HG02884 (cell line): ENCODE measurements around the gene RAB10.
"Not testable (repeated sequence)": the region's sequence is repeated elsewhere in the genome, so short reads cannot be mapped to it uniquely, and the experiment has no call there.

Source experiments
- ATAC-seq: cut with Tn5 transposase; IDR thresholded peaks from one replicate; pipeline ENCODE4 v1.9.1; 2021; ENCODE audit warnings: mild to moderate bottlenecking, moderate library complexity; ENCODE audit not compliant: unreplicated experiment

RAB10 gene

DNA sequence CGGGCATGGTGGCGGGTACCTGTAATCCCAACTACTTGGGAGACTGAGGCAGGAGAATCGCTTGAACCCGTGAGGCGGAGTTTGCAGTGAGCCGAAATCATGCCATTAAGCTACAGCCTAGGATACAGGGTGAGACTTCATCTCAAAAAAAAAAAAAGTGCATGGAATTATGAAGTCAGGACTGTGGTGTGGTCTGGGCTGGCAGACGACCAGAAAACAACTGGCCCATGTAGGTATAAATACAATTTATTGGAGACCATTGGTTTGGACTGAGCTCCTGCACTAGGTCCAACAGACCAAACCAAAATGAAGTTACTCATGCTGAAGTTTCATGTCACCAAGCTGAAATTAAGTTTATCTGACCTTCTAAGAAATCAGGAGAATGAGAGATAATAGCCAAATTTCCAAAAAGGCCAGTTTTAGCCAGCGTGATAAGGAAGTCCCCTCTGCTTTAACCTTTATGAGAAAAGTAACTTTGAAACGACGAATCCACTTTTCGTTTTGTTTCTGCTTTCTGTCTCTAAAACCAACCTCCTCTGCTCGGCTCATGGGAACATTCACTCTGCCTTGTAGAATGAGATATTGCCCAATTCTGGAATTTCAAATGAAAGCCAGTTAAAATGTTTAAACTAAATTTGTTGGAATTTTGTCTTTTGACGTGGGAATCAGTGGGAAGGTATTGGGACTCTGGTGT lies 17.7 kb upstream of the RAB10 start:
- ATAC-seq: no peak

DNA sequence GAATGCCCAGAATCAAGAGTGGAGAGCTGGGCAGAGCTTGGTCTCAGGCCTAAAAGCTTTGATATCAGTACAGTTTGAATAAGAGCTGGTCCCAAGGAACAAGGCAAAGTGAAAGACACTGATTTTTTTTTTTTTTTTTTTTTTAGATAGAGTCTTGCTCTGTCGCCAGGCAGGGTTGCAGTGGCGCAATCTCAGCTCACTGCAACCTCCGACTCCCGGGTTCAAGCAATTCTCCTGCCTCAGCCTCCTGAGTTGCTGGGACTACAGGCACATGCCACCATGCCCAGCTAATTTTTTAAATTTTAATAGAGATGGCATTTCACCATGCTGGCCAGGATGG lies 17.2 kb upstream of the RAB10 start:
- not testable (repeated sequence) for ATAC-seq

DNA sequence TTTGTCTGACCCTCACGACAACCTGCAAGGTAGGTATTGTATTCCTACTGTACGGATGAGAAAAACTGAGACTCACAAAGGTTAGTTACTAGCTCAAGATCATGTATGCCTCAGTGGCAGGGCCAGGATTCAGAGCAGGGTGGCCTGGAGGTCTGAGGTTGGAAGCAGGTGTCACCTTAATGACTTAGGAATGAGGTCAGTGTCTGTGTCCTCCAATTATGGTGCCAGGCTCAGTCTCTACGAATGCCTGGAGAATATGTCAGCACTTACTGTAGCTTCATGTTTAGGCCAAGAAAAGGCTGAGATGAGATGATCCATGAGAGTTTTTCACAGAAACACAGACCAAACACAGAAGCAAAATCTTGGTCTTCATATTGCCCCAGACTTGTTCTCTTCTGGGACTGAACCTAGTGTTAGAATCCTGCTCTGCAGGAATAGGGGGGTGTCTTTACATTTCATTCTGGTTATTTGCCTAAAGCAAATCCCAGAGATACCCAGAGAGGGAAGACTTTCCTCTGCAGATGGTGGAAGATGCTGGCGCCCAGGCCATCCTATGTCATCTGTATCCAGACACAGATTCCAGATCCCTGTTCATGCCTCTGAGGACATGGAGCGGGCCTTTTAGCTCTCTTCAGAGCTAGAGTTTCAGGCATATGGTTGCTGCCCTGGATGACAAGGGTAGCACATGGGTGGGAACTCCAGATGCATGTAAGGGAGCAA lies 16.3 kb upstream of the RAB10 start:
- no peak for ATAC-seq

DNA sequence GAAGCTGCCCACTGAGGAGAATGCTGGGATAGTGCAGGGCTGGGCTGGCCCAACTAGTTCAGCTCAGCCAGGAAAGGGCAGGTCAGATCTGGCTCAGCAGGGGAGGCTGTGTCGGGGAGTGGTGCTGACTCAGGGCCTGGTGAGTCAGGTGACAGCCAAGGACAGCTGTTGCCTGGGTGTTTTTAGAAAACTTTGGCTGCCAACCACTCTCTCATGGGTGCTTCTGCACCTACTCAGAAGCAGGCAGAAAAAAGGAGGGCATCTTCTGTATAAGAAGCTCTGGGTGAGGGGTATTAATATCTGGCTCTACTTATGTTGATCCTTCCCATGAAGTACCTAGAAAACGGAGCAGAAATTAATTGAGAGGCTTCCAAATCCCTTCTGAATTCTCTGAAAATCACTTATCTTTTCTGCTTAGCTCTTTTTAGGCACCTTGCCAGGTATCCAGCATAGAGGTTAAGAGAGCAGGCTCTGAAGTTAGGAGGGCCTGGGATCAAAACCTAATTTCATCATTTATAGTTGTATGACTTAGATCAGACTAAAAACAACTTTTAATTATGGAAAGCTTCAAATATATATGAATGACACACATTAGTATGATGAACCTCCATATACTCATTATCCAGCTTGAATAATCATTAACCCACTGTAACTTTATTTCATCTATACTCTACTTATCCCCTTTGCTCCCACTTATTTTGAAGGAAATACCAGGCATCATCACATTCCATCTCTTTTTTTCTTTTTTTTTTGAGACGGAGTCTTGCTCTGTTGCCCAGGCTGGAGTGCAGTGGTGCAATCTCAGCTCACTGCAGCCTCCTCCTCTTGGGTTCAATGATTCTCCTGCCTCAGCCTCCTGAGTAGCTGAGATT lies 15.5 kb upstream of the RAB10 start:
- ATAC-seq: no peak

DNA sequence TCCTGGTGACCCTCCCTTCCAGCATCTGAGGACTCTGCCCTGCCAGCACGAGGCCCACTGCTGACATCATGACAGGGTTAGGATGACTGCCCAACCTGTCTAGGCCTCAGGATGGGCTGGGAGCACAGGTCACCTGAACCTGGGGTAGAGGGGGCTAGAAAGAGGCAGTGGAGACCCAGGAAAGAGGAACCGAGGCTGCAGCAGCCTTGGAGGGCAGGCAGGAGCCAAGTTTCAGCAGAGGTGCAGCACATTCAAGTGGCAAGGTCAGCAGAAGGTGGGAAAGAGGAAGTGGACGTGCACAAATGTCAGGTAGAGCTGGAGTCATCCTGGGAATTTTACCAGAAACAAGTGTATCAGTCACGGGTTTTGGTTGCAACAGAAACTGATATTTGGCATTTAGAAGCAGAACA lies 13.6 kb upstream of the RAB10 start:
- no peak for ATAC-seq

DNA sequence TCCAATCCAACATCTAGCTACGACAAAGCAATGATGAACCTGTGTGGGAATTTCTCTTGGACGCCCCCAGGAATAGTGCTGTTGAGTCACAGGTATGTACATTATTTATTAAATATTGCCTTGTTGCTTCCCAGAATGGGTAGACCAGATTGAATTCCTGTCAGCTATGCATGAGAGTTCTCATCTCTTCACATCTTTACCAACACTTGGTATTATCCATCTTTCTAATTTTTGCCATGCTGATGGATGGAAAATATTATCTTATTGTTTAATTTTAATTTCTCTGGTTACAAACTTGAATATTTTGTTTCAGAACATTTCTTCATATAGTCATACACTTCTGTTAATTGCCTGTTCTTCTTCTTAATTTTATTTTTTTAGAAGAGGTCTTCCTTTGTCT lies 9.6 kb upstream of the RAB10 start:
- no peak for ATAC-seq

DNA sequence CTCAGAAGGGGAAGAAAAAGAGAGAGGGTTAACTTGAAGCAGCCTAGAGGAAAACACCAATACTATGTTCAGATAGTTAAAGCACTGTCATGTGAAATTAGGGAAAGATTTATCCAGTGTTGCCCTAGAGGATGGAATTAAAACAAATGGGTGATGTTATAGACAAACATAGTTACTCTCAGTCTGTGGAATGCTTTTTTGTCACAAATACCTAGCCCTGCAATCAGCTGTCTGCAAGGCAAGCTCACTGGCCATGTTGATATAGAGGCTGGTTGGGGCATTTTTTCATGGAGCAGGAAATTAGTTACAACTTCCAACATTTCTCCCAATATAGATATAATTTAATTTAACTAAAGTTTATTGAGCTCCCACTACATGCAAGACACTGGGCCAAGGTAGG lies 8.4 kb upstream of the RAB10 start:
- no peak for ATAC-seq

DNA sequence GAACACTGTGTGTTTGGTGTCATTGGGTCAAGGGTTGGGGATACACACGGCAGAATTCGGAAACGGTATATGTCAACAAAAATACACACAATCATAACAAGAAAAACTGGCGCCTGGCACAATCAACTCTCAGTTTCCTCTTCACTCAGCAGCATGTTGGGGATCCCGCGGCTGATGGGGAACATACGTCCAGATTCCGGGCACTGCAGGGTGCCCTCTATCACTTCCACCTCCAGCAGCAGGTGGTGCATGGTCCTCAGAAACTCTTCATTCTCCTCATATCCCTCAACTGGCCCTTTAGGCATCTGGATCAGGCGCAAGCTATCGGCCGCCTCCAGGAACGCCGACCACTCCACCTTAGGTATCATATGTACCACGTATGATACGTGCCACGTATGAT lies 5.8 kb upstream of the RAB10 start:
- not testable (repeated sequence) for ATAC-seq

DNA sequence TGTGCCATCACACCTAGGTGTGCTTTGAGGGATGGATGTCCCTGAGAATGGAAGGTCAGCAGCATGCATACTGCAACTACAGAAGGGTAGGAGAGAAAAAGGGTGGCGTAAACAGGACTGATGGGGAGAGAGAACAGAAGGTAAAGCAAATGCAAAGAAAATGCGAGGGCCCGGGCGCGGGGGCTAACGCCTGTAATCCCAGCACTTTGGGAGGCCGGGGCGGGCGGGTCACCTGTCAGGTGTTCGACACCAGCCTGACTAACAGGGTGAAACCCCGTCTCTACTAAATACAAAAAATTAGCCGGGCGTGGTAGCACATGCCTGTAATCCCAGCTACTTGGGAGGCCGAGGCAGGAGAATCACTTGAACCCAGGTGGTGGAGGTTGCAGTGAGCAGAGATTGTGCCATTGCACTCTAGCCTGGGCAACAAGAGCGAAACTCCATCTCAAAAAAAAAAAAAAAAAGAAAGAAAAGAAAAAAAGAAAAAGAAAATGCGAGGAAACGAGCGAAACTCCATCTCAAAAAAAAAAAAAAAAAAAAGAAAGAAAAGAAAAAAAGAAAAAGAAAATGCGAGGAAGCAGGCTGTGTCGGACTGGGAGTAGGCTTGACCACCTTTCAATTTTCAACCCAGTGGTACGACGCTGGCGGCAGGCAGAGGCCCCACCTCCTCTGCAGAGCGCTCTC lies 1.2 kb upstream of the RAB10 start:
- not testable (repeated sequence) for ATAC-seq

DNA sequence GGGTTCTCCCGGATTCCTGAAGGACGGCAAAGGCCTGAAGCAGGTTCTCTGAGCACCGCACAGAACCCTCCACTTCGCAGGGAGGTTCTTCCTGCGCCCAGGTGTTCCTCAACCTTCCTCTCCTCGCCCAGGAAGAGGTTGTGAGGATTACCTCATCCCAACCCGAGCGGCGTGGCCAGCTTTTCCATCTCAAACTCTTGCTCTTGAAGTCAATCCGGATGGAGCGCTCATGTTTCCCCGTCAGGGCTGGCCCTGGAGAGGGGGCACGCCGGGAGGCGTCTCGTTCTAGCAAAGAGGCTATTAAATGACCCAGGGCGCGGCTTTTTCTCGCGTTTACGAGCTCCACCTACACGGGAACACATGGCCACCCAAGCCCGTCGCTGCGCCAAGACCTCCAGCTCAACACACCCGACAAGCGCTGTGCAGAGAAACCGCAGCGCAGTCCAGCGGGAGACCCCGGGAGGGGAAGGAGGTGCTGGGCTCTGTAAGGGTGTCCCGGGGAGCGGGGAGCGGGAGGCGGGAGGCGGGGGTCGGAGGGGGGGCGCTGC lies 540 bp upstream of the RAB10 start:
- peak; percentile 26 for ATAC-seq

DNA sequence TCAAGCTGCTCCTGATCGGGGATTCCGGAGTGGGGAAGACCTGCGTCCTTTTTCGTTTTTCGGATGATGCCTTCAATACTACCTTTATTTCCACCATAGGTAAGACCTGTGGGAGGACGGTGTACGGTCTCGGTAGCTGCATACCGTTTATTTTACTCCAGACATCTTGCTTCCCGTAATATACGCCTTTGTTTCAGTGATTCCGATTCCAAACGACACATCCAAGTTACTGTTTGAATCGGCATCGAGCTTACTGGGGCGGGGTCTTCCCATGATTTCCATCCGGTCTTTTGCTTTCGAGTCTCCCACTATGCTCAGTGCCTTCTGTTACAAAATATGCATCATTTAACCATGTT lies 731 bp downstream of the RAB10 start:
- ATAC-seq: no peak

DNA sequence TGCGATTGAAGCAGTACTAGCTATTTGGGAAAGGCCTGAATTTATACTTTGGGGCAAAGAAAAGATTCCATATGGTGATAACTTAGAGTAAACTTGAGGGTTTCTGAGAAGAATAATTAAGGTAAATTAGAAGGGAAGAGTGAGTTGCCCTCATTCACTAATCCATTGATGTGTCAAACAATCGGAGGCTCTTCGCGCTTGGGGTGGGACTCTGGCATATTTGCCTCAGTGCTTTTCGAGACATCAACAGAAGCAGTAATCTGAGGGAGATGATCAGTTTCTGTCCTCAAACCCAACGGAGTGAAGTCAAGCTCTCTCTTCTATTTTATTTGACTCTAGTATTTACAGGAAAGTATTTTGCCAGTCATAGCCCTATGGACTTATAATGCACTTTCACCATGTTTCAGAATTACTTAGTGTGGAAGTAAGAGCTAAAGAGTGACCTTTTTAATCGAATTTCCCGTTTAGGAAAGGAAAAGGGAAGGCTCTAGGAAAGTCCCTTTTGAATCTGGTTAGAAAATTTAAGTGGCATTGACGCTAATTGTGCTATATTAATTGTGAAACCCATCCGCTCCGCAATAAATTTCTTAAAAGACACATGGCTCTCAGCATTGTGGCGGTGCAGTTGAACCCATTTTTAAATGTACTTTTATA lies 1.3 kb downstream of the RAB10 start:
- no peak for ATAC-seq

DNA sequence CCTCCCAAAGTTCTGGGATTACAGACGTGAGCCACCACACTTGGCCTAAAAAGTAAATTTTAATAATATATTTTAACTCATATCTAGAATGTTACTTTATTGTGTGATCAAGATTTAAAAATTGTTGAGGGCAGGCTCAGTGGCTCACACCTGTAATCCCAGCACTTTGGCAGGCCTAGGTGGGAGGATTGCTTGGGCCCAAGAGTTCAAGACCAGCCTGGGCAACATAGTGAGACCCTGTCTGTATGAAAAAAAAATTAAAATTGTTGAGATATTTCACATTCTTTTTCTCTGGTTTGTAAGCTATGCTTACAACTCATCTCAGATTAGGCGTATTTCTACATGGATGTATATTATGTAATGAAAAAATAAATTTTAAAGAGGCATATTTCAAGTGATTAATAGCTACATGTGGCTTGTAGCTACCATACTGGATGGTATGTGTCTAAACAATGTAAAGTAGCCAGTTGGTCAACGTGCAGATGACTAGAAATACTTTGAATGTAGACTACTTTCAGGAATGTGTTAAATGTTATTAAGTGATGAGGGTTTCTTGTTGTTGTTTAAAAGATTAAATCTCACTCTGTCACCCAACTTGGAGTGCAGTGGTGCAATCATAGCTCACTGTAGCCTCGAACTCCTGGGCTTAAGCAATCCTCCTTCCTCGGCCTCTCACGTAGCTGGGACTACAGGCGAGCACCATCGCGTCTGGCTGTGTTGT lies 5.9 kb downstream of the RAB10 start:
- ATAC-seq: no peak

DNA sequence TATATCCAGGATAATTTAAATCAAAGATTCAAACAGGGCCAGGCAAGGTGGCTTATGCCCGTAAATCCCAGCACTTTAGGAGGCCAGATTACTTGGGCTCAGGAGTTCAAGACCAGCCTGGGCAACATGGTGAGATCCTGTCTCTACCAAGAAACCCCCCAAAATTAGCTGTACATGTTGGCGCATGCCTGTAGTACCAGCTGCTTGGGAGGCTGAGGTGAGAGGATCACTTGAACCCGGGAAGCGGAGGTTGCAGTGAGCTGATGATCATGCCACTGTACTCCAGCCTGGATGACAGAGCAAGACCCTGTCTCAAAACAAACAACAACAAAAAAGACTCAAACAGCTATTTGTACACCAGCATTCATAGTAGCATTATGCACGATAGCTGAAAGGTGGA lies 9.2 kb downstream of the RAB10 start:
- no peak for ATAC-seq

DNA sequence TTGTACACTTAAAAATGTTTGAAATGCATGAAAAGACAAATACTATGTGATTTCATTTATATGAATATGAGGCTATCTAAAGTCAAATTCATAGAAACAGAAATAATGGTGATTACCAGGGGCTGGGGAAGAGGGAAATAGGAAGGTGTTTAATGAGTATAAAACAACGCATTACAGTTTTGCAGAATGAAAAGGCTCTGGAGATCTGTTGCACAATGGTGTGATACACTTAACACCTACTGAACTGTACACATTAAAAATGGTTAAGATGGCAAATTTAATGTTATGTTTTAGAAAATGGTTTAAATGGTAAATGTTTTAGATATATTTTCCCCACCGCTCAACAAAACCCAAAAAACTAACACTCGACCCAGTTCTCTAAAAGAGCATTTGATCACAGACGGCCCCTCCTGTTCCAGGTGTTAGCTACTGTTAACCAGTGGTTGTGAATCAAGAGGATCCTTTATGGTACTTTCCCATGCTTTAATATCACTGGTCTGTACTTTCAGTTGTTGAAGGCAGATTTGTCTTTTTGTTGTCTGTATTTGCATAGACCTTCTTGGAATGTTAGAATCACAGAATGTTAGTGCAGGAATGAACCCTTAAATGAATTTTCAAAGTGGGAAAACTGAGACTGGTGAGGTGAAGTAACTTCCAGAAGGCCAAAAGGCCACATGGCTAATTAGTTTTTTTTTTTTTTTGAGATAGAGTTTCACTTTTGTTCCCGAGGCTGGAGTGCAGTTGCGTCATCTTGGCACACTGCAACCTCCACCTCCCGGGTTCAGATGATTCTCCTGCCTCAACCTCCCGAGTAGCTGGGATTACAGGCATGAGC lies 10.2 kb downstream of the RAB10 start:
- ATAC-seq: no peak

DNA sequence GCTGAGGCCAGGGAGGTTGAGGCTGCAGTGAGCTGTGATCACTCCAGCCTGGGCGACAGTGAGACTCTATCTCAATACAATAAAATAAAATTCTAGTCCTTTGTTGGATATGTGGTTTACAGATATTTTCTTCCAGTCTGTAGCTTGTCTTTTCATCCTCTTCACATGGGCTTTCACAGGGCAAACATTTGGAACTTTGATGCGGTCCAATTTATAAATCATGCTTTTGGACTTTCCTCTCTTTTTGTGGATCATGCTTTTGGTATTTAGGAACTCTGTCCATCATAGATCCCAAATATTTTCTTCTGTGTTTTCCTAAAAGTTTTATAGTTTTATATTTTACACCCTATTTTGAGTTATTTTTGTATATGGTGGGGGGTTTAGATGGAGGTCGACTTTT lies 14.9 kb downstream of the RAB10 start:
- ATAC-seq: no peak

DNA sequence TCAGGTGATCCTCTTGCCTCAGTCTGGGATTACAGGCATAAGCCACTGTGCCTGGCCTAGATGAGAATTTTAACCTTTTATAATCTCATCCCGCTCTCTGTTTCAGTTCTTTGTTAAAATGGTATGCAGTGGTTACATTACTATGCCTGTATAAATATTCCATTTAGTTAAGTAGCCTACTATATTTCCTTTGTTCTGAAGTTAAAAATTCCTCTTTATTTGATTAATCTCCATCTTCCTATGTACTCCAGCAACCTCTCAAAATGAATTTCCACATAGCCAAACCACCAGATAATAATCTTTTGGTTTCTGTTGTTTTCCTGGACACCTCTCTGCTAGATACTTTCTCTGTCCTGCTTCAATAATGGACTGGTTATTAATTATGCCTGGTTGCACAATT lies 15.8 kb downstream of the RAB10 start:
- ATAC-seq: no peak

DNA sequence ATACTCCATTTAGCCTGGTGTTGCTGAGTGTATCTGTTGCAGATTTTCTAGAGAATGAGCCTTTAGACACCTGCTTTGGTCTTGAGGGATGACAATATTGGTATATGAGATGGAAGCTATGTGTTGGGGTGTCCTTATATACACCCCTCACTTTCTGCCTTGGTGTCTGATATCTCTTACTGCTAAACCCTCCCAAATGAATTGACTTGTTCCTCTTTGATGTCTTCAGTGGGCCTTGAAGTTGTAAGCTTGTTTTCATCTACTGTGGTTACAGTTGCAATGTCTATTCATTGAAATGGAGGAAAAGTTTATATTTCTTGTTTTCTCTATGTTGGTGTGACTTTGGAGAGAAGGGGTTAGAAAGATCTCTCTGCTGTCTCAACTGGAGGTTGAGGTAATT lies 18.9 kb downstream of the RAB10 start:
- ATAC-seq: no peak
